Peyer's patch (tissue), 4 donors: ENCODE results near the gene MTCL1. TPM values are rescaled to one million over a fixed set of nuclear protein-coding genes. Genes with fewer than 3 reads are reported as not detected.

Source experiments
- DNase-seq, 3 donors: peaks; one replicate each; pipeline ENCODE4 v3.0.0-alpha.2; 2017 to 2019
- H3K27ac ChIP-seq, 4 donors: fragments of 200-600 bp; sonication (generic); one replicate each; pipeline ENCODE4 v1.5.1; 2016 to 2019
- H3K27me3 ChIP-seq, 2 donors: fragments of 200-600 bp; sonication (generic); one replicate each; pipeline ENCODE4 v1.5.1; 2019
- H3K36me3 ChIP-seq, 3 donors: fragments of 200-600 bp; sonication (generic); one replicate each; pipeline ENCODE4 v1.5.1; 2016 to 2019
- H3K4me1 ChIP-seq, 4 donors: fragments of 200-600 bp; sonication (generic); one replicate each; pipeline ENCODE4 v1.5.1; 2016 to 2019
- H3K4me3 ChIP-seq, 4 donors: fragments of 200-600 bp; sonication (generic); 1 replicate in 3 of 4; 2 replicates in 1 of 4; pipeline ENCODE4 v1.5.1; 2016 to 2019; ENCODE audit warnings: mild to moderate bottlenecking in 1 of 4
- H3K9me3 ChIP-seq, 4 donors: fragments of 200-600 bp; sonication (generic); one replicate each; pipeline ENCODE4 v1.5.1; 2016 to 2019; ENCODE audit warnings: mild to moderate bottlenecking in 1 of 4
- POLR2A ChIP-seq, 2 donors: fragments of 450-650 bp; IDR thresholded peaks; one replicate each; pipeline ENCODE4 v1.5.1; 2017; ENCODE audit warnings: antibody characterized with exemption in 2 of 2, mild to moderate bottlenecking in 2 of 2, moderate library complexity in 2 of 2
- total RNA-seq, 4 donors: library from RNA; depleted of rRNA; stranded (reverse); fragments of >200 nt; gene quantifications; one replicate each; pipeline ENCODE4 v1.1.0, GENCODE V29; 2016
- TF ChIP-seq, protein P1 (sequence below), 6 experiments: fragments of 450-650 bp in 4 of 6; fragments of 200-600 bp in 2 of 6; sonication (generic) in 1 of 6; IDR thresholded peaks; one replicate each; pipeline ENCODE4 v1.5.1; 2017 to 2019; ENCODE audit warnings: antibody characterized with exemption in 6 of 6, mild to moderate bottlenecking in 3 of 6, moderate library complexity in 1 of 6

MTCL1 gene
- total RNA-seq, 4 donors from 2014 or later, result 4.2 to 27.2 (median 6.3) TPM

DNA sequence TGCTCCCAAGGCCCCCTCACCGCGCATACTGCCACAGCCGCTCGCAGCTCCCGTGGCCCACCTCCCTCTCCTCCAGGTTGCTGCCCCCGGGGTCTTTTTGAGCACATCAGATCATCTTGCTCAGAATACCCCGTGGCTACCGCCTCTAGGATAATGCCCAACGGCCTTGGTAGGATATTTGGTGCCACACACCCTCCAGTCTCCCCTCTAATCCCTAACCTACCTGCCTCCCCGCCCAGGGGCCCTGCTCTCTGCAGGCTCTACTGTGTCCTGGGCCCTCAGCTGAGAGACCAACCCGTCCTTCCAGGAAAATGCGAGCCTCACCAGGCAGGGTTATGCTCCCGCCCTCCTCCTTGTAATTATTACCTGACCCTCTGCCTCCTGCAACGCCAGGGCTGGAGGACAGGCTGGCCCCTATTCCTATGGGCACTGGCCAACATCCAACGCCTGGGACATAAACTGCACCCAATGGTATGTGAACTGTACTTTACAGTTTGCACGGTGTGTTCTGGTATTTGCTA lies 1.5 kb upstream of the MTCL1 start:
- Histone ChIP-seq H3K4me3 (peak overlapping the region in 1 of 4 donors; percentile 74), H3K27ac (peak overlapping the region in 1 of 4 donors; percentile 88), H3K27me3 (peaks cover 0 to 6% of the 10 kb centered on the region in 2 donors), H3K36me3 (no peaks in the 10 kb centered on the region), H3K4me1 (peaks cover 0 to 27% (median 6%) of the 10 kb centered on the region in 4 donors), H3K9me3 (no peaks in the 10 kb centered on the region)
- TF ChIP-seq, protein P1, sequence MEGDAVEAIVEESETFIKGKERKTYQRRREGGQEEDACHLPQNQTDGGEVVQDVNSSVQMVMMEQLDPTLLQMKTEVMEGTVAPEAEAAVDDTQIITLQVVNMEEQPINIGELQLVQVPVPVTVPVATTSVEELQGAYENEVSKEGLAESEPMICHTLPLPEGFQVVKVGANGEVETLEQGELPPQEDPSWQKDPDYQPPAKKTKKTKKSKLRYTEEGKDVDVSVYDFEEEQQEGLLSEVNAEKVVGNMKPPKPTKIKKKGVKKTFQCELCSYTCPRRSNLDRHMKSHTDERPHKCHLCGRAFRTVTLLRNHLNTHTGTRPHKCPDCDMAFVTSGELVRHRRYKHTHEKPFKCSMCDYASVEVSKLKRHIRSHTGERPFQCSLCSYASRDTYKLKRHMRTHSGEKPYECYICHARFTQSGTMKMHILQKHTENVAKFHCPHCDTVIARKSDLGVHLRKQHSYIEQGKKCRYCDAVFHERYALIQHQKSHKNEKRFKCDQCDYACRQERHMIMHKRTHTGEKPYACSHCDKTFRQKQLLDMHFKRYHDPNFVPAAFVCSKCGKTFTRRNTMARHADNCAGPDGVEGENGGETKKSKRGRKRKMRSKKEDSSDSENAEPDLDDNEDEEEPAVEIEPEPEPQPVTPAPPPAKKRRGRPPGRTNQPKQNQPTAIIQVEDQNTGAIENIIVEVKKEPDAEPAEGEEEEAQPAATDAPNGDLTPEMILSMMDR (IDR thresholded peaks at IDR 0.05), result no peak
- TF ChIP-seq POLR2A (IDR thresholded peaks at IDR 0.05), result no peak
- no peak for DNase-seq

DNA sequence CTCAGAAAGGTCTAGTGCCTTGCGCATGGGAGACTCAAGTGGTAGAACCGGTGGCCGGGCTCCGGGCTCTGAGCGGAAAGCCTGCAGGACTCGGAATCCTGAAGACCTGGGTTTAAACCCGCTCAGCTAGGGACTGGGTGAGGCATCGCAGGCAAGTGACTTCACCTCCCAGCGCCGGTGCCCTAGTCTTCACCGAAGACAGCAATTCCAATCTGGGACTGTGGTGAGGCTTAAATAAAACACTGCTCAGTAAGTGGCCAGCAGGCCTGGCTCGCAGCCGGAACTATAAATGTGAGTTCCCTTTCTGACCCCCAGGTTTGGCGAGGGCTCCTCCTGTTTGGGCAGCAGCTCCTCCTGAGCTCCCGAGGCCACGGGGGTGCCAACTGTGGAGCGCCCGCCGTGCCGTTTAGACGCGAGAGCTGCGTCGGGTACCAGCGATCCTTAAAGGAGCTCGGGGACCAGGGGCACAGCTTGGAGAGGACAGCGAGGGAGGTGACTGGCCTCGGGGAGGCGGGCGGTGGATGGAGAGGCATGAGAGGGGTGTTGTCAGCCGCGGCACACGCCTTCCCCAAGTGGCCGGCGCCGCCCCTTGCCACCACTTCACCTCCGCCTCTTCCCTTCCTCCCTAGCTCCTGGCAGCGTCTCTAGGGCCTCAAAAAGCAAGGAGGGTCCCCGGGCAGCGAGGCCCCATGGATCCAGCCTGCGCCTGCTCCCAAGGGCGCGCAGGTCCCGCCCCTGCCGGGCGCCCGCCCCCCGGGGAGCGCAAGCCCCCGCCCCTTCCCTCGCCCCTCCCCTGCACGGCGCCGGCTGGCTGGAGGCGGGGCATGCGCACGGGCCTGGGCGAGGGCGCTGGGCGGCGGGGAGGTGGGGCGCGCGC lies 757 bp upstream of the MTCL1 start:
- peak overlapping the region; percentile 52 to 75 (median 73) for H3K4me3 ChIP-seq
- H3K27ac ChIP-seq, result peak overlapping the region; percentile 68 to 88 (median 77)
- no peaks in the 10 kb centered on the region for H3K9me3 ChIP-seq
- TF ChIP-seq, protein P1 (IDR thresholded peaks at IDR 0.05), result no peak
- TF ChIP-seq POLR2A (IDR thresholded peaks at IDR 0.05), result peak; percentile 8 to 14
- no peaks in the 10 kb centered on the region for H3K36me3 ChIP-seq
- peaks cover 0 to 6% of the 10 kb centered on the region in 2 donors for H3K27me3 ChIP-seq
- peak; percentile 87 to 95 (median 91) for DNase-seq
- H3K4me1 ChIP-seq, result peaks cover 0 to 27% (median 6%) of the 10 kb centered on the region in 4 donors

DNA sequence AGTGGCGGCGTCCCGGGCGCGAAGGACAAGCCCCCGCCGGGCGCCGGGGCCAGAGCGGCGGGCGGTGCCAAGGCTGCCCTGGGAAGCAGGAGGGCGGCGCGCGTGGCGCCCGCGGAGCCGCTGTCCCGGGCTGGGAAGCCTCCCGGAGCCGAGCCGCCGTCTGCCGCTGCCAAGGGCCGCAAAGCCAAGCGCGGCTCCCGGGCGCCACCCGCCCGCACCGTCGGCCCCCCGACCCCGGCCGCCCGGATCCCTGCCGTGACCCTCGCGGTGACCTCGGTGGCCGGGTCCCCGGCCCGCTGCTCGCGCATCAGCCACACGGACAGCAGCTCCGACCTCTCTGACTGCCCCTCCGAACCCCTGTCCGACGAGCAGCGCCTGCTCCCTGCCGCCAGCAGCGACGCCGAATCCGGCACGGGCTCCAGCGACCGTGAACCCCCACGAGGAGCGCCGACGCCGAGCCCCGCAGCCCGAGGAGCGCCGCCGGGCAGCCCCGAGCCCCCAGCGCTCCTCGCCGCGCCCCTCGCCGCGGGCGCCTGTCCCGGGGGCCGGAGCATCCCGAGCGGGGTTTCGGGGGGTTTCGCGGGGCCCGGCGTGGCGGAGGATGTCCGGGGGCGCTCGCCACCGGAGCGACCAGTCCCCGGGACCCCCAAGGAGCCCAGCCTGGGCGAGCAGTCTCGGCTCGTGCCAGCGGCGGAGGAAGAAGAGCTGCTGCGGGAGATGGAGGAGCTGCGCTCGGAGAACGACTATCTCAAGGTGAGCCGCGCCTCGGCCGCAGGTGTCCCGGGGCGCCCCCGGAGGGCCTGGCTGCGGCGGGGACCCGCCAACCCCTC lies 820 bp downstream of the MTCL1 start:
- Histone ChIP-seq H3K4me3 (peak overlapping the region; percentile 49 to 75 (median 73)), H3K9me3 (no peaks in the 10 kb centered on the region), H3K27me3 (peaks cover 0 to 6% of the 10 kb centered on the region in 2 donors), H3K4me1 (peaks cover 0 to 27% (median 6%) of the 10 kb centered on the region in 4 donors), H3K27ac (peak overlapping the region in 3 of 4 donors; percentile 77 to 81 (median 77)), H3K36me3 (no peaks in the 10 kb centered on the region)
- no peak for TF ChIP-seq POLR2A (IDR thresholded peaks at IDR 0.05)
- TF ChIP-seq, protein P1 (IDR thresholded peaks at IDR 0.05), result no peak
- DNase-seq, result peak in 1 of 3 donors; percentile 56

DNA sequence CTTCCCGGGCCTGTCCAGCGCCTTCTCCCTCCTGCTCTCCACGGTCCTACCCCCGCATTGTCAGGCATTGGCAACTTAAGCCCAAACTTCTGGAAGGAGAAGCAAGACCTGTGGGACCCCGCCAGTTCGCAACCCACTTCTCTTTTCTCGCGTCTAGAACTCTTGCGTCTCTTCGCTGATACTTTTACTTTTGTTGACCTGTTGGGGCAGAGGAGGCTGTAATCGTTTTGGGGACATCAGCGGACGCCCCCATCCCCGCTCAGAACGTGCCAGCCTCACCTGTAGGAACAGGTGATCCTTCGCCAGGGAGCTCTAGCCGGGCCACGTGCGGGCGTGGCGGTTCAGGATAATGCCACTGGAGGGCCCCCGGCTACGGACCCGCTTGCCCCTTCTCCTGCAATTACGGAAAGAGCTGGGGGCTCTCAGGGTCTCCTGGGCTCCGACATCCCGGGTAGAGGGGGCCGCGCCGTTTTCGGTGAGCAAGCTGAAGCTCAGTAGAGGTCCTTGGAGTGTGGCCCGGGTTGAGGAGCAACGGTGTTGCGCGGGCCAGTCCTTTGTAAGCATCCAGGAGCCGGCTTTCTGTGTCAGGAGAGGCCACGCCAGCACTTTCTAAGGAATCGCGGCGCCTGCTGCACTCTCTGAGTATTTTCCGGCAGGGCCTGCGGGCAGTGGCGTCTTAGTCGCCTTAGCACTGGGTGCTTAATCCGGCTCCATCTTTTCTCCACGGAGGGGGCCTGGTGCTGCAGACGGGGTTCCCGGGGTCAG lies 1.6 kb downstream of the MTCL1 start:
- Histone ChIP-seq H3K9me3 (no peaks in the 10 kb centered on the region), H3K27me3 (peaks cover 0 to 6% of the 10 kb centered on the region in 2 donors), H3K36me3 (no peaks in the 10 kb centered on the region), H3K4me3 (peak overlapping the region; percentile 49 to 75 (median 73)), H3K4me1 (peaks cover 0 to 27% (median 6%) of the 10 kb centered on the region in 4 donors), H3K27ac (peak overlapping the region in 3 of 4 donors; percentile 36 to 81 (median 77))
- peak; percentile 35 to 67 (median 67) for DNase-seq
- TF ChIP-seq, protein P1 (IDR thresholded peaks at IDR 0.05), result peak in 4 of 6 experiments; percentile 9 to 33 (median 23)
- TF ChIP-seq POLR2A (IDR thresholded peaks at IDR 0.05), result no peak
